GM10248 (cell line): ENCODE measurements around the gene ACO2.
"Not testable (repeated sequence)": the region's sequence is repeated elsewhere in the genome, so short reads cannot be mapped to it uniquely, and the experiment has no call there.

Experiments
- CTCF ChIA-PET: fragments of 300-600 bp; sonication (Branson Sonifier 250); formaldehyde crosslinking; extraction: SDS; loops from one replicate; lab custom pipeline; 2021; ENCODE audit warnings: antibody characterized with exemption; lab: Yijun Ruan, JAX
- POLR2A ChIA-PET: fragments of 350-650 bp; sonication (Branson Sonifier 250); formaldehyde crosslinking; extraction: SDS; loops from one replicate; lab custom pipeline; 2020; ENCODE audit warnings: antibody characterized with exemption; lab: Yijun Ruan, JAX
- DNase-seq: peaks from one replicate; pipeline ENCODE4 v3.0.0; 2012; ENCODE audit errors: extremely low spot score
- CTCF ChIP-seq: IDR thresholded peaks from 2 replicates; pipeline ENCODE4 v1.5.1; 2012; ENCODE audit warnings: mild to moderate bottlenecking, low read depth; ENCODE audit errors: extremely low read depth, missing control alignments, control extremely low read depth

Gene ACO2

GRCh38 chr22:41556561-41556960 is 87.6 kb downstream of the ACO2 start:
- TF ChIP-seq CTCF, result no peak
- no peak for DNase-seq
- ChIA-PET POLR2A (no interaction called here), CTCF (interaction anchor here (1.3 to 2.5 kb wide), 5 partner anchors 11 to 29 kb away, joined by 3 to 10 read pairs (median 5); no protein-coding TSS in a partner anchor)

- ChIA-PET POLR2A (no interaction called here), CTCF (interaction anchor here (0.5 to 2.5 kb wide), 7 partner anchors 10 to 154 kb away, joined by 3 to 10 read pairs (median 4); no protein-coding TSS in a partner anchor)
- TF ChIP-seq CTCF, result no peak
Measured at GRCh38 chr22:41557401-41558240, 88.7 kb downstream of the ACO2 start.

GRCh38 chr22:41558241-41558630 is 89.3 kb downstream of the ACO2 start:
- POLR2A ChIA-PET, DNase-seq: not testable (repeated sequence)
- CTCF ChIA-PET, result interaction anchor here (2.1 to 2.5 kb wide), 2 partner anchors 10 to 155 kb away, joined by 7 to 10 read pairs; no protein-coding TSS in a partner anchor

More at GRCh38 chr22:41557401-41558240, 88.7 kb downstream of the ACO2 start:
- DNase-seq, result peak; percentile 65

GRCh38 chr22:41560095-41560471 is 91.2 kb downstream of the ACO2 start:
- DNase-seq, result no peak
- ChIA-PET POLR2A (no interaction called here), CTCF (no interaction called here)
- no peak for TF ChIP-seq CTCF

GRCh38 chr22:41561335-41561734 is 92.4 kb downstream of the ACO2 start:
- no peak for DNase-seq
- CTCF ChIA-PET, result no interaction called here
- POLR2A ChIA-PET, result no interaction called here
- TF ChIP-seq CTCF, result no peak

GRCh38 chr22:41561788-41562187 is 92.9 kb downstream of the ACO2 start:
- DNase-seq, result no peak
- TF ChIP-seq CTCF, result no peak
- ChIA-PET POLR2A (no interaction called here), CTCF (interaction anchor here (1.4 kb wide), 1 partner anchor 10 kb away, joined by 3 read pairs; no protein-coding TSS in a partner anchor)

- no peak for TF ChIP-seq CTCF
- ChIA-PET POLR2A (no interaction called here), CTCF (interaction anchor here (1.3 to 1.4 kb wide), 2 partner anchors 11 kb away, joined by 3 read pairs; no protein-coding TSS in a partner anchor)
- DNase-seq, result no peak
Measured at GRCh38 chr22:41562461-41562860, 93.5 kb downstream of the ACO2 start.
